ENCODE data around the gene NR4A1.

NR4A1 gene

GRCh38 chr12:52004042-52004648, 47.1 kb upstream of the NR4A1 start:
- Histone ChIP-seq H3K79me2 (ENCODE audit: low read length) (no peaks in the 10 kb centered on the region), H3K36me3 (replicated peaks; ENCODE audit: insufficient read depth, low read length) (no peaks in the 10 kb centered on the region), H3K4me3 (ENCODE audit: low read length) (no peak overlapping the region), H4K20me1 (ENCODE audit: insufficient read depth, low read length) (no peaks in the 10 kb centered on the region), H3K4me1 (ENCODE audit: low read length) (no peaks in the 10 kb centered on the region), H2AFZ (ENCODE audit: low read length) (no peak overlapping the region), H3K27ac (ENCODE audit: low read length) (no peak overlapping the region), H3K27me3 (replicated peaks; ENCODE audit: insufficient read depth, low read length) (peaks cover 53% of the 10 kb centered on the region), H3K9ac (ENCODE audit: low read length) (no peak overlapping the region), H3K4me2 (ENCODE audit: low read depth, low read length) (no peak overlapping the region), H3F3A (ENCODE audit: insufficient read depth, low read length) (no peaks in the 10 kb centered on the region), H3K9me2 (replicated peaks; ENCODE audit: insufficient read depth, low read length) (no peaks in the 10 kb centered on the region), H3K9me3 (replicated peaks; ENCODE audit: insufficient read depth, low read length) (no peaks in the 10 kb centered on the region)
- TF ChIP-seq CTCF (IDR thresholded peaks at IDR 0.05; ENCODE audit: low read length) = peak; percentile 58
- TF ChIP-seq EZH2 (optimal IDR thresholded peaks at IDR 0.05; ENCODE audit: low read depth, low read length) = no peak
- no peak for TF ChIP-seq EZH2phosphoT487 (IDR thresholded peaks at IDR 0.05; ENCODE audit: low read length)
- DNase-seq = no peak

- H4K20me1 ChIP-seq (ENCODE audit: insufficient read depth, low read length) = no peaks in the 10 kb centered on the region
- H3K79me2 ChIP-seq (ENCODE audit: low read length) = no peaks in the 10 kb centered on the region
- H3F3A ChIP-seq (ENCODE audit: insufficient read depth, low read length) = no peaks in the 10 kb centered on the region
- H3K9ac ChIP-seq (ENCODE audit: low read length) = no peak overlapping the region
- no peaks in the 10 kb centered on the region for H3K9me2 ChIP-seq (replicated peaks; ENCODE audit: insufficient read depth, low read length)
- no peaks in the 10 kb centered on the region for H3K9me3 ChIP-seq (replicated peaks; ENCODE audit: insufficient read depth, low read length)
- H3K36me3 ChIP-seq (replicated peaks; ENCODE audit: insufficient read depth, low read length) = no peaks in the 10 kb centered on the region
- no peak overlapping the region for H3K4me2 ChIP-seq (ENCODE audit: low read depth, low read length)
- H3K4me1 ChIP-seq (ENCODE audit: low read length) = no peaks in the 10 kb centered on the region
- DNase-seq = no peak
- TF ChIP-seq CTCF (IDR thresholded peaks at IDR 0.05; ENCODE audit: low read length) = no peak
- no peak for TF ChIP-seq EZH2 (optimal IDR thresholded peaks at IDR 0.05; ENCODE audit: low read depth, low read length)
- no peak for TF ChIP-seq EZH2phosphoT487 (IDR thresholded peaks at IDR 0.05; ENCODE audit: low read length)
- peaks cover 65% of the 10 kb centered on the region for H3K27me3 ChIP-seq (replicated peaks; ENCODE audit: insufficient read depth, low read length)
- H3K27ac ChIP-seq (ENCODE audit: low read length) = no peak overlapping the region
- H3K4me3 ChIP-seq (ENCODE audit: low read length) = no peak overlapping the region
- no peak overlapping the region for H2AFZ ChIP-seq (ENCODE audit: low read length)
These were observed 45.9 kb upstream of the NR4A1 start for GRCh38 chr12:52005218-52005902.

GRCh38 chr12:52005903-52006703, 45.1 kb upstream of the NR4A1 start:
- Histone ChIP-seq H3K9me2 (replicated peaks; ENCODE audit: insufficient read depth, low read length) (no peaks in the 10 kb centered on the region), H3F3A (ENCODE audit: insufficient read depth, low read length) (no peaks in the 10 kb centered on the region), H3K9me3 (replicated peaks; ENCODE audit: insufficient read depth, low read length) (no peaks in the 10 kb centered on the region), H3K27ac (ENCODE audit: low read length) (no peak overlapping the region), H3K4me2 (ENCODE audit: low read depth, low read length) (peak overlapping the region; percentile 29; the same call in 1 of the 2 replicates), H3K4me3 (ENCODE audit: low read length) (no peak overlapping the region), H3K36me3 (replicated peaks; ENCODE audit: insufficient read depth, low read length) (no peaks in the 10 kb centered on the region), H3K27me3 (replicated peaks; ENCODE audit: insufficient read depth, low read length) (peaks cover 73% of the 10 kb centered on the region), H3K9ac (ENCODE audit: low read length) (no peak overlapping the region), H4K20me1 (ENCODE audit: insufficient read depth, low read length) (no peaks in the 10 kb centered on the region), H2AFZ (ENCODE audit: low read length) (no peak overlapping the region), H3K4me1 (ENCODE audit: low read length) (no peaks in the 10 kb centered on the region), H3K79me2 (ENCODE audit: low read length) (no peaks in the 10 kb centered on the region)
- no peak for TF ChIP-seq EZH2 (optimal IDR thresholded peaks at IDR 0.05; ENCODE audit: low read depth, low read length)
- no peak for TF ChIP-seq EZH2phosphoT487 (IDR thresholded peaks at IDR 0.05; ENCODE audit: low read length)
- TF ChIP-seq CTCF (IDR thresholded peaks at IDR 0.05; ENCODE audit: low read length) = no peak
- no peak for DNase-seq
